K562 (cell line): ENCODE results near the gene GALNT17. TPM values are rescaled to one million over a fixed set of nuclear protein-coding genes. Genes with fewer than 3 reads are reported as not detected.

Source experiments
- ATAC-seq: fragments of 200-7000 bp; cut with Tn5 transposase; 3 replicates; pipeline ENCODE4 v1.9.1; 2020; ENCODE audit warnings: moderate library complexity
- BruUV-seq: library from RNA; stranded (reverse); fragments of 400-500 nt; replicated peaks from 2 replicates; lab custom pipeline; 2021; lab: Mats Ljungman, UMichigan
- CTCF ChIA-PET: fragments of 300-600 bp; formaldehyde crosslinking; extraction: SDS; loops from one replicate; lab custom pipeline; 2021; ENCODE audit warnings: low intra/inter-chr PET ratio; lab: Yijun Ruan, JAX
- POLR2A ChIA-PET: fragments of 300-600, 350-650 bp; sonication (Branson Sonifier 250); formaldehyde crosslinking; extraction: SDS; loops from one replicate; lab custom pipeline; 2021; ENCODE audit warnings: antibody characterized with exemption, inconsistent platforms; lab: Yijun Ruan, JAX
- DNase-seq, 4 experiments: peaks; one replicate each; pipeline versions ENCODE4 v3.0.0 to v3.0.0-alpha.2; 2011 to 2018; ENCODE audit warnings: low spot score in 3 of 4, mixed read lengths in 3 of 4; ENCODE audit errors: extremely low read depth in 1 of 4
- FAIRE-seq: peaks from 2 replicates; lab custom pipeline; 2011; peaks lifted over from hg19 to GRCh38; lab: Jason Lieb, UNC
- H2AFZ ChIP-seq: 2 replicates; pipeline ENCODE4 v1.6.0; 2011; ENCODE audit warnings: low read depth, low read length, control low read depth, inconsistent platforms
- H3K27ac ChIP-seq: fragments of 200-600 bp; 3 replicates; pipeline ENCODE4 v1.8.0; 2011; ENCODE audit warnings: low read depth, mild to moderate bottlenecking, control low read depth, inconsistent platforms, low read length, moderate library complexity, mixed read lengths; ENCODE audit errors: extremely low read depth
- H3K27me3 ChIP-seq, 2 experiments: fragments of 300-600 bp in 1 of 2; 2 replicates in 1 of 2; 3 replicates in 1 of 2; pipeline versions ENCODE4 v1.6.0 to v1.8.0; 2011; ENCODE audit warnings: inconsistent platforms in 2 of 2, low read length in 2 of 2, mild to moderate bottlenecking in 1 of 2, mixed read lengths in 1 of 2, moderate library complexity in 1 of 2; ENCODE audit not compliant: control insufficient read depth in 2 of 2, insufficient read depth in 2 of 2
- H3K36me3 ChIP-seq: fragments of 300-600 bp; 3 replicates; pipeline ENCODE4 v1.8.0; 2011; ENCODE audit warnings: mild to moderate bottlenecking, low read length, inconsistent platforms; ENCODE audit not compliant: control insufficient read depth, insufficient read depth
- H3K4me1 ChIP-seq, 2 experiments: fragments of 200-600 bp in 1 of 2; replicated peaks in 1 of 2; 2 replicates in 1 of 2; 3 replicates in 1 of 2; pipeline versions ENCODE4 v1.5.1 to v1.8.0; 2011; ENCODE audit warnings: inconsistent platforms in 2 of 2, low read length in 2 of 2, mild to moderate bottlenecking in 1 of 2, mixed read lengths in 1 of 2, moderate library complexity in 1 of 2; ENCODE audit not compliant: control insufficient read depth in 2 of 2, insufficient read depth in 2 of 2
- H3K4me2 ChIP-seq: 2 replicates; pipeline ENCODE4 v1.6.1; 2011; ENCODE audit warnings: low read length, control low read depth, inconsistent platforms, mixed read lengths; ENCODE audit not compliant: insufficient read depth
- H3K4me3 ChIP-seq: fragments of 200-600 bp; sonication (generic), shearing (Covaris generic); 2 replicates; pipeline ENCODE4 v1.5.1; 2016; ENCODE audit warnings: control low read depth, inconsistent platforms
- H3K79me2 ChIP-seq: fragments of 200-600 bp; 3 replicates; pipeline ENCODE4 v1.8.0; 2011; ENCODE audit warnings: low read length, inconsistent platforms; ENCODE audit not compliant: control insufficient read depth, insufficient read depth
- H3K9ac ChIP-seq, 2 experiments: 2 replicates each; pipeline versions ENCODE4 v1.6.0 to v1.6.1; 2011; ENCODE audit warnings: low read depth in 2 of 2, low read length in 2 of 2, control low read depth in 1 of 2, inconsistent platforms in 1 of 2, mild to moderate bottlenecking in 1 of 2, mixed read lengths in 1 of 2; ENCODE audit not compliant: insufficient read depth in 1 of 2
- H3K9me1 ChIP-seq: one replicate; pipeline ENCODE4 v1.6.0; 2011; ENCODE audit warnings: inconsistent platforms, mild to moderate bottlenecking, low read length, moderate library complexity; ENCODE audit not compliant: control insufficient read depth, insufficient read depth
- H3K9me3 ChIP-seq: replicated peaks from 2 replicates; pipeline ENCODE4 v1.5.1; 2011; ENCODE audit warnings: low read depth, low read length, inconsistent platforms; ENCODE audit not compliant: control insufficient read depth, insufficient read depth
- H4K20me1 ChIP-seq: replicated peaks from 2 replicates; pipeline ENCODE4 v1.6.1; 2011; ENCODE audit warnings: low read length, inconsistent platforms, mixed read lengths; ENCODE audit not compliant: control insufficient read depth, insufficient read depth
- CAMTA2 ChIP-seq: fragments of 250-450 bp; sonication (Bioruptor Pico); conservative IDR thresholded peaks from 2 replicates; pipeline ENCODE4 v1.5.1; 2022
- CGGBP1 ChIP-seq: fragments of 250-450 bp; sonication (Bioruptor Pico); IDR thresholded peaks from 2 replicates; pipeline ENCODE4 v1.9.0; 2021; ENCODE audit warnings: mild to moderate bottlenecking
- EGR1 ChIP-seq: fragments of 450-650 bp; conservative IDR thresholded peaks from 2 replicates; pipeline ENCODE4 v1.6.1; 2017; ENCODE audit warnings: mild to moderate bottlenecking
- FIP1L1 ChIP-seq: fragments of 200-400 bp; formaldehyde crosslinking; IDR thresholded peaks from 2 replicates; pipeline ENCODE4 v1.6.1; 2018; ENCODE audit warnings: mild to moderate bottlenecking, low read depth, low read length; ENCODE audit not compliant: poor library complexity, severe bottlenecking
- HINFP ChIP-seq: fragments of 450-650 bp; conservative IDR thresholded peaks from 2 replicates; pipeline ENCODE4 v1.6.1; 2016; ENCODE audit warnings: missing genetic modification characterization, low read depth, mild to moderate bottlenecking, control low read depth, missing compliant biosample characterization
- PKNOX1 ChIP-seq: fragments of 450-650 bp; IDR thresholded peaks from 2 replicates; pipeline ENCODE4 v1.6.1; 2016
- SMAD4 ChIP-seq: fragments of 250-450 bp; sonication (Bioruptor Pico); conservative IDR thresholded peaks from 2 replicates; pipeline ENCODE4 v1.8.0; 2021; ENCODE audit warnings: inconsistent platforms, mild to moderate bottlenecking, moderate library complexity
- TAL1 ChIP-seq: fragments of 450-650 bp; IDR thresholded peaks from 2 replicates; pipeline ENCODE4 v1.6.1; 2016; ENCODE audit warnings: mild to moderate bottlenecking
- UBTF ChIP-seq, 2 experiments: IDR thresholded peaks; 2 replicates each; pipeline ENCODE4 v1.6.1; 2012; ENCODE audit warnings: improper control_type of control experiment in 2 of 2, low read depth in 2 of 2, low read length in 2 of 2, borderline replicate concordance in 1 of 2
- ZNF140 ChIP-seq: fragments of 250-450 bp; sonication (Bioruptor Pico); IDR thresholded peaks from 2 replicates; pipeline ENCODE4 v1.8.0; 2021; ENCODE audit warnings: moderate library complexity, mild to moderate bottlenecking, inconsistent platforms
- ZNF644 ChIP-seq: fragments of 200-800 bp; sonication (Bioruptor generic); IDR thresholded peaks from 2 replicates; pipeline ENCODE4 v1.6.1; 2016; ENCODE audit warnings: low read depth, missing genetic modification characterization, missing compliant biosample characterization
- WGBS: fragments of 100-300 bp; shearing (Covaris generic); methylation state at CpG from one replicate; pipeline ENCODE4 v1.1.6; 2016; ENCODE audit warnings: low coverage, mixed read lengths; ENCODE audit not compliant: insufficient coverage; ENCODE audit errors: missing lambda C conversion rate; 5-methylcytosine and 5-hydroxymethylcytosine counted together
- in situ Hi-C: fragments of 300-500 bp; cut with MboI; formaldehyde crosslinking; loops from 4 replicates; pipeline ENCODE4 v1.15.0; 2018; ENCODE audit warnings: inconsistent platforms, mixed read lengths
- intact Hi-C: fragments of 100-400 bp; cut with micrococcal nuclease; formaldehyde crosslinking; loops from 2 replicates; pipeline ENCODE4 v1.14.2; 2022
- polyA plus RNA-seq, 8 experiments: library from polyadenylated mRNA; depleted of rRNA in 4 of 8; stranded (reverse) in 5 of 8; unstranded in 3 of 8; fragments of >200 nt; fragmentation: Nextera tagmentation in 2 of 8; fragmentation: Illumina TruSeq in 1 of 8; extraction: Ambion mirVana in 2 of 8; extraction: Trizol in 1 of 8; gene quantifications; 2 replicates each; pipeline versions ENCODE4 v1.2.1 to v1.2.3, GENCODE V29; 2011 to 2014; ENCODE audit warnings: inconsistent platforms in 1 of 8, missing spikeins in 1 of 8
- total RNA-seq, 7 experiments: library from RNA; depleted of rRNA in 6 of 7; stranded (reverse); fragments of >200 nt in 6 of 7; fragmentation: Illumina TruSeq in 2 of 7; extraction: Trizol in 2 of 7; gene quantifications; 2 replicates each; pipeline versions ENCODE4 v1.2.1 to v1.2.3, GENCODE V29; 2011 to 2021; ENCODE audit warnings: low replicate concordance in 1 of 7

GALNT17 gene
- total and polyA plus RNA-seq, 9 of the 15 experiments (the other 6 are each of a cell fraction or from before 2014, with no cell fraction given): not detected

- H3K27me3 ChIP-seq: peaks cover 0 to 20% of the 10 kb centered on the region in 2 experiments; a peak in 3 of 5 replicates
- H3K4me3 ChIP-seq: no peak overlapping the region
- H3K4me1 ChIP-seq: no peaks in the 10 kb centered on the region
- H3K4me2 ChIP-seq: no peak overlapping the region
- BruUV-seq: no TSS peak
- H3K27ac ChIP-seq: no peak overlapping the region
- ChIA-PET POLR2A (interaction anchor here (0.7 kb wide), 1 partner anchor 718 kb away, joined by 3 read pairs; no protein-coding TSS in a partner anchor), CTCF (no interaction called here)
- H3K79me2 ChIP-seq: no peaks in the 10 kb centered on the region
- no peaks in the 10 kb centered on the region for H3K36me3 ChIP-seq
- H3K9me1 ChIP-seq: no peaks in the 10 kb centered on the region
- ATAC-seq: no peak
- H3K9me3 ChIP-seq: no peaks in the 10 kb centered on the region
- WGBS: 2% methylated on average over 14 of the region's 14 CpGs
- DNase-seq: no peak
- intact Hi-C loops (no loop called here), in situ Hi-C loops (no loop called here)
- H2AFZ ChIP-seq: no peak overlapping the region
- peak; percentile 36; the same call in 1 of the 2 replicates for TF ChIP-seq EGR1
- TF ChIP-seq FIP1L1: no peak
- TF ChIP-seq PKNOX1: peak; percentile 41; the same call in 1 of the 2 replicates
- no peak overlapping the region for H3K9ac ChIP-seq
- H4K20me1 ChIP-seq: peaks cover 8% of the 10 kb centered on the region; the same call in 1 of the 2 replicates
- FAIRE-seq: no peak
These were observed 256.2 kb downstream of the GALNT17 start for GRCh38 chr7:71388181-71388580.

- no TSS peak for BruUV-seq
- in situ Hi-C loops: no loop called here
- TF ChIP-seq TAL1 (no peak), UBTF (IDR thresholded peaks at IDR 0.05; ENCODE audit: borderline replicate concordance in 1 of 2, low read depth in 2 of 2, low read length in 2 of 2) (no peak), CAMTA2 (CRISPR knock-in tag) (no peak), HINFP (tag) (no peak), SMAD4 (CRISPR knock-in tag) (no peak), ZNF140 (no peak), CGGBP1 (no peak), ZNF644 (tag) (no peak)
These were observed 258.0 kb downstream of the GALNT17 start for GRCh38 chr7:71389976-71390375.

More at GRCh38 chr7:71389976-71390375, 258.0 kb downstream of the GALNT17 start:
- no peak for FAIRE-seq
- no peak overlapping the region for H3K4me3 ChIP-seq
- ATAC-seq: no peak
- peaks cover 5% of the 10 kb centered on the region; the same call in 1 of the 2 replicates for H4K20me1 ChIP-seq
- ChIA-PET CTCF (no interaction called here), POLR2A (no interaction called here)
- no peaks in the 10 kb centered on the region for H3K79me2 ChIP-seq
- no peak overlapping the region for H3K27ac ChIP-seq
- no peaks in the 10 kb centered on the region for H3K9me3 ChIP-seq
- WGBS: 3% methylated on average over 7 of the region's 7 CpGs
- DNase-seq: no peak
- H2AFZ ChIP-seq: no peak overlapping the region
- H3K9ac ChIP-seq: no peak overlapping the region
- no peak overlapping the region for H3K4me2 ChIP-seq
- no peaks in the 10 kb centered on the region for H3K36me3 ChIP-seq
- intact Hi-C loops: no loop called here
- H3K4me1 ChIP-seq: no peaks in the 10 kb centered on the region
- no peaks in the 10 kb centered on the region for H3K9me1 ChIP-seq
- peaks cover 0 to 17% of the 10 kb centered on the region in 2 experiments; a peak in 2 of 5 replicates for H3K27me3 ChIP-seq
